Measurements from ENCODE around the gene NFKB1.
"Not testable (repeated sequence)": the region's sequence is repeated elsewhere in the genome, so short reads cannot be mapped to it uniquely, and the experiment has no call there.

NFKB1 gene

GRCh38 chr4:102500696-102501446 lies at the start of gene NFKB1:
NFKB1 (plus strand) TSS chr4:102501359; CDS start chr4:102525519, 24,160 bp downstream.
- DNase-seq, result no peak

- no peak for DNase-seq
Observed at GRCh38 chr4:102452854-102453253, 48.3 kb upstream of the NFKB1 start.

- no peak for DNase-seq
Observed at GRCh38 chr4:102453827-102454226, 47.3 kb upstream of the NFKB1 start.

GRCh38 chr4:102454268-102454667 lies 46.9 kb upstream of the NFKB1 start:
- no peak for DNase-seq

- DNase-seq, result no peak
Observed at GRCh38 chr4:102454981-102455685, 46.0 kb upstream of the NFKB1 start.

- no peak for DNase-seq
Observed at GRCh38 chr4:102455750-102456149, 45.4 kb upstream of the NFKB1 start.

GRCh38 chr4:102466298-102466697 lies 34.9 kb upstream of the NFKB1 start:
- no peak for DNase-seq

GRCh38 chr4:102469806-102470205 lies 31.4 kb upstream of the NFKB1 start:
- no peak for DNase-seq

GRCh38 chr4:102472441-102473013 lies 28.6 kb upstream of the NFKB1 start:
- no peak for DNase-seq

GRCh38 chr4:102473476-102473875 lies 27.7 kb upstream of the NFKB1 start:
- no peak for DNase-seq

GRCh38 chr4:102474736-102475504 lies 26.2 kb upstream of the NFKB1 start:
- no peak for DNase-seq

GRCh38 chr4:102477657-102478056 lies 23.5 kb upstream of the NFKB1 start:
- DNase-seq, result no peak

GRCh38 chr4:102478186-102478585 lies 23.0 kb upstream of the NFKB1 start:
- no peak for DNase-seq

GRCh38 chr4:102479832-102480231 lies 21.3 kb upstream of the NFKB1 start:
- not testable (repeated sequence) for DNase-seq

GRCh38 chr4:102483120-102483519 lies 18.0 kb upstream of the NFKB1 start:
- no peak for DNase-seq

- not testable (repeated sequence) for DNase-seq
Observed at GRCh38 chr4:102483990-102484692, 17.0 kb upstream of the NFKB1 start.

- no peak for DNase-seq
Observed at GRCh38 chr4:102492531-102493241, 8.5 kb upstream of the NFKB1 start.

GRCh38 chr4:102493257-102493656 lies 7.9 kb upstream of the NFKB1 start:
- no peak for DNase-seq

GRCh38 chr4:102493794-102494193 lies 7.4 kb upstream of the NFKB1 start:
- no peak for DNase-seq

- no peak for DNase-seq
Observed at GRCh38 chr4:102494603-102495002, 6.6 kb upstream of the NFKB1 start.

- DNase-seq, result no peak
Observed at GRCh38 chr4:102497986-102498385, 3.2 kb upstream of the NFKB1 start.

GRCh38 chr4:102500352-102500695 lies 835 bp upstream of the NFKB1 start:
- no peak for DNase-seq

All from NCI-H1436 treated with DMSO at 0.1 percent for 48 hours (cell line).